SKM-1 (cell line): Measurements from ENCODE around the gene CIAO2B.

ENCODE experiments used
- DNase-seq: peaks from one replicate; lab custom pipeline; 2025; ENCODE audit not compliant: unreplicated experiment; lab: John Stamatoyannopoulos, UW

The CIAO2B gene

DNA sequence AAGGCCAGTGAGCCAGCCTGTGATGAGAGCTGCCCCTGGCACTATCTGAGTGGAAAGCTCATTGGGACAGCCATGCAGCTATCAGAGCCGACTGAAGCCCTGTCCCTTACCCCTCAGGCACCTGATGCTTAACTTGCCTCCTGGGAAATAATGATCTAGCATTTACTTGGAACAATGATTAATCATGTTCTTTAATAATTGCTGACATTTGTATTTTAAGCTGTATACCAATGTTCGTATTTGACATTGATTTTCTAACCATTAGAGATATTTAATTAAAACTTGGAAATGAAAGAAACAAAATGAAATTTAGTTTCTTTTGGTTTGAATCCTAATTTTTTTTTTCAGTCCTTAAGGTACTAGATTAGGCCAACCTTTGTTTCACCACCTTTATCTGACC lies 43.4 kb downstream of the CIAO2B start:
- no peak for DNase-seq

DNA sequence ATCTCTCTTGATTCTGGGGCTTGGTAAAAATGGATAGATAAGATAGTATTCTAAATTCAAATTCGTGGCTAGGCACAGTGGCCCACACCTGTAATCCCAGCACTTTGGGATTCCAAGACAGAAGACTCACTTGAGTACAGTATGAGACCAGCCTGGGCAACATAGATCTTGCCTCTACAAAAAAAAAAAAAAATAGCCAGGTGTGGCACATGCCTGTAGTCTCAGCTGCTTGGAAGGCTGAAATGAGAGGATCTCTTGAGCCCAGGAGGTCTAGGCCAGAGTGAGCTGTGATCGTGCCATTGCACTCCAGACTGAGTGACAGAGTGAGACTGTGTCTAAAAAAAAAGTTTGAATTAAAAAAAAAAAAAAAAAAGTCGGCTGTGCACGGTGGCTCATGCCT lies 44.6 kb downstream of the CIAO2B start:
- no peak for DNase-seq

DNA sequence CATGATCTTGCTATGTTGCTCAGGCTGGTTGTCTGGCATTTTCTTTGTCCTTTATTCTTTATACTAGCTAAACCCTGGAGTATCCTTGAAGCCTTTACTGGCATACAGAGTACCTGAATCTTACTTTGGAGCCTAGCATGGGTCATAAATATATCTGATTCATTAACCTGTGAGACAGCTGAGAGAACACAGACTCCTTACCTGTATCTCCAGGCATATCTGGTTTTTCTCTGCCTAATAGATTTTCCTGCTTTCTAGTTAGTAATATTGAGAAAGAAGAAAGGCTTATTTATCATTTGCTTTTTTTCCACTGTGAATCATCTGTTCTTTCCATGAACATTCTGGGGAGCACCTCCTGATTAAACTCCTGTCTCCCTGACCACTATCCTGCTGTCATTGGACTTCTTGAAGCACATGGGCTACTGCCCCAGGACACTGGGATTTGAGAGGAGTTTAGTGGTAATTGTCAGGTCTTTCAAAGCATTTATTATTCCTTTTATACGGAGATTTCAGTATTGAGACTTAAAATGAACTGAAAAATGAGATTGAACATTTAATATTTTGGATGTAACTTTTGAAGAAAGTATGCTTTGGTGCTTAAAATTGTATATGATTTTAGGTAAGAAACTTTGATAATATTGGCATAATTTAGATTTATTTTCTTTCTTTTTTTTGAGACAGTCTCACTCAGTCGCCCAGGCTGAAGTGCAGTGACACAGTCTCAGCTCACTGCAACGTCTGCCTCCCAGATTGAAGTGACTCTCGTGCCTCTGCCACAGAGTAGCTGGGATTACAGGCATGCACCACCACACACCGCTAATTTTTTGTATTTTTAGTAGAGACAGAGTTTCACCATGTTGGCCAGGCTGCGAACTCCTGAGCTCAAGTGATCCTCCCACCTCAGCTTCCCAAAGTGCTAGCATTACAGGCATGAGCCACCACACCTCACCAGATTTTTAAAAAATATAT lies 45.3 kb downstream of the CIAO2B start:
- no peak for DNase-seq

DNA sequence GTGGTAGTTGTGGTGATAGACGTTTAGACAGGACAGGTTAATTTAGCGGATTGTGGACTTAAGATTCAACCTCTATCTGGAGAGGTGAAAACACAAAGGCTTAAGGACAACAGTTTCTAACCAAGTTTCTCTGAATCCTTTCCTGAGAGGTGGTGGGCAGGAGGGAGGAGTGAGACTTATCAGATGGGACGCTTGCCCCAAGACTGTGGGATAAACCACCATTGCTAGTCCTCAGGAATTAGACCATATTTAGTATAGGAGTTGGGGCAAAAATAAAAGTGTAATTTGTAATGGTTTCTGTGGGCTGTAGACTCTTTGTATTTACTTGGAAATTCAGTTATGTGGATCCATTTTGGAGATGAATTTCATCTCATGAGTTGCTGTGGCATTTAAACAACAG lies 47.3 kb downstream of the CIAO2B start:
- DNase-seq: no peak

DNA sequence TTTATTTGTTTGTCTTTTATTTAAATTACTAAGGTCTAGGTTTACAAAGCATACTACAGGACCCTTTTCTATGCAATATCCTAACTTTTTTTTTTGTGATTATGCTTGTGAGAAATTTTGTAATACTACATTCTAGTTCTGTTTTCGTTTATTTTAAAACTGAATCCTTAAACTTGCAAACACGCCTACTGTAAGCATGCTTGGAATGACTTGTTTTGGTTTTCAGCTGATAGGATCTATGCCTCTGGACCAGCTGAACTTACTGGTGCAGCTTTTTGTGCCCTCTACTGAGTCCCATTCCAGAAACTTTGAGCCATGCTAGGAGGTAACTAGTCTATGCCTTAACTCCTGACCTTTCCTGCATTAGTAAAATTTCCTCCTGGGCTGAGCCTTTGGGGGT lies 47.9 kb downstream of the CIAO2B start:
- DNase-seq: no peak

DNA sequence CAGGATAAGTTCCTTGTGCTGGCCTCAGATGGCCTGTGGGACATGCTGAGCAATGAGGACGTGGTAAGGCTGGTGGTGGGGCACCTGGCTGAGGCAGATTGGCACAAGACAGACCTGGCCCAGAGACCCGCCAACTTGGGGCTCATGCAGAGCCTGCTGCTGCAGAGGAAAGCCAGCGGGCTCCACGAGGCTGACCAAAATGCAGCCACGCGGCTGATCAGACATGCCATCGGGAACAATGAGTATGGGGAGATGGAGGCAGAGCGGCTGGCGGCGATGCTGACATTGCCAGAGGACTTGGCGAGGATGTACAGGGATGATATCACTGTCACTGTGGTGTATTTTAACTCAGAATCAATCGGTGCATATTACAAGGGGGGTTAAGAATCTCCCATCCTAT lies 48.7 kb downstream of the CIAO2B start:
- DNase-seq: no peak

DNA sequence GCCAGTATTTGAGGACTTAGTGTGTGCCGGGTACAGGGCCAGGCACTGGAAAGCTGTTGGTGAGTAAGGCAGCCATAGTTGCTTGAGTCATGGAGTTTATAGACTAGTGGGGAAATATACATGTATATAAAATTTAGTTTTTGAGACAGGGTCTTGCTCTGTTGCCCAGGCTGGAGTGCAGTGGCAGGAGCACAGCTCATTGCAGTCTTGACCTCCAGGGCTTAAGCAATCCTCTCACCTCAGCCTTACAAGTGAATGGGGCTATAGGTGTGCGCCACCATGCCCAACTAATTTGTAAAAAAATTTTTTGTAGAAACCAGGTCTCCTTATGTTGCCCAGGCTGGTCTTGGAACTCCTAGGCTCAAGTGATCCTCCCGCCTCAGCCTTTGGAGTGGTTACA lies 51.5 kb downstream of the CIAO2B start:
- no peak for DNase-seq
